Osteoblast (primary cell): ENCODE results near the gene RALY. TPM values are rescaled to one million over a fixed set of nuclear protein-coding genes. Genes with fewer than 3 reads are reported as not detected.

Source experiments
- DNase-seq: peaks from one replicate; pipeline ENCODE4 v3.0.0; 2011; ENCODE audit warnings: low spot score, mixed read lengths; ENCODE audit not compliant: insufficient read length; ENCODE audit errors: missing footprints
- H2AFZ ChIP-seq: 2 replicates; pipeline ENCODE4 v1.6.0; 2011; ENCODE audit warnings: mild to moderate bottlenecking, low read length
- H3K27ac ChIP-seq: 2 replicates; pipeline ENCODE4 v1.5.1; 2011; ENCODE audit warnings: mild to moderate bottlenecking, low read depth, low read length, moderate library complexity
- H3K27me3 ChIP-seq: 2 replicates; pipeline ENCODE4 v1.6.0; 2012; ENCODE audit warnings: mild to moderate bottlenecking, control low read depth, inconsistent platforms, low read length, moderate library complexity; ENCODE audit not compliant: insufficient read depth
- H3K36me3 ChIP-seq: 2 replicates; pipeline ENCODE4 v1.5.1; 2011; ENCODE audit warnings: mild to moderate bottlenecking, low read length, control low read depth, moderate library complexity; ENCODE audit not compliant: insufficient read depth
- H3K4me1 ChIP-seq: 2 replicates; pipeline ENCODE4 v1.5.1; 2011; ENCODE audit warnings: mild to moderate bottlenecking, low read length, control low read depth, moderate library complexity; ENCODE audit not compliant: insufficient read depth
- H3K4me2 ChIP-seq: 2 replicates; pipeline ENCODE4 v1.6.0; 2011; ENCODE audit warnings: mild to moderate bottlenecking, low read length; ENCODE audit not compliant: insufficient read depth
- H3K4me3 ChIP-seq: fragments of 200-600 bp; sonication (generic); 3 replicates; pipeline ENCODE4 v1.5.1; 2012; ENCODE audit warnings: mild to moderate bottlenecking, low read length, inconsistent platforms; ENCODE audit not compliant: insufficient read depth
- H3K79me2 ChIP-seq: 2 replicates; pipeline ENCODE4 v1.6.0; 2012; ENCODE audit warnings: mild to moderate bottlenecking, low read length, control low read depth, inconsistent platforms; ENCODE audit not compliant: insufficient read depth
- H3K9me3 ChIP-seq: 2 replicates; pipeline ENCODE4 v1.5.1; 2011; ENCODE audit warnings: low read depth, low read length, control low read depth
- H4K20me1 ChIP-seq: 2 replicates; pipeline ENCODE4 v1.6.0; 2012; ENCODE audit warnings: mild to moderate bottlenecking, low read length, control low read depth; ENCODE audit not compliant: insufficient read depth
- CTCF ChIP-seq: IDR thresholded peaks from 2 replicates; pipeline ENCODE4 v1.5.1; 2011; ENCODE audit warnings: mild to moderate bottlenecking, low read depth, low read length, moderate library complexity; ENCODE audit errors: extremely low read depth
- total RNA-seq: library from RNA; depleted of rRNA; stranded (reverse); fragments of >200 nt; gene quantifications from 2 replicates; pipeline ENCODE4 v1.2.3, GENCODE V29; 2012

Gene RALY
- total RNA-seq, 1 donor, result 77.1 TPM

GRCh38 chr20:34008477-34008876, 14.8 kb downstream of the RALY start:
- peaks cover 80% of the 10 kb centered on the region for H4K20me1 ChIP-seq
- H3K27ac ChIP-seq, result no peak overlapping the region
- H3K36me3 ChIP-seq, result no peaks in the 10 kb centered on the region
- H3K9me3 ChIP-seq, result no peaks in the 10 kb centered on the region
- no peaks in the 10 kb centered on the region for H3K4me1 ChIP-seq
- no peak overlapping the region for H3K4me2 ChIP-seq
- H3K4me3 ChIP-seq, result no peak overlapping the region
- H3K79me2 ChIP-seq, result peaks cover 94% of the 10 kb centered on the region
- no peak for TF ChIP-seq CTCF
- H3K27me3 ChIP-seq, result no peaks in the 10 kb centered on the region
- no peak for DNase-seq
- H2AFZ ChIP-seq, result no peak overlapping the region

GRCh38 chr20:34010405-34010931, 16.8 kb downstream of the RALY start:
- Histone ChIP-seq H3K79me2 (peaks cover 91% of the 10 kb centered on the region), H3K4me1 (no peaks in the 10 kb centered on the region), H3K36me3 (no peaks in the 10 kb centered on the region), H4K20me1 (peaks cover 77% of the 10 kb centered on the region), H3K27me3 (no peaks in the 10 kb centered on the region), H3K4me2 (no peak overlapping the region), H3K9me3 (no peaks in the 10 kb centered on the region), H2AFZ (no peak overlapping the region), H3K27ac (no peak overlapping the region), H3K4me3 (no peak overlapping the region)
- TF ChIP-seq CTCF, result no peak
- no peak for DNase-seq

GRCh38 chr20:34011275-34011674, 17.6 kb downstream of the RALY start:
- no peak for TF ChIP-seq CTCF
- no peak overlapping the region for H3K4me2 ChIP-seq
- H3K4me1 ChIP-seq, result no peaks in the 10 kb centered on the region
- no peaks in the 10 kb centered on the region for H3K27me3 ChIP-seq
- no peaks in the 10 kb centered on the region for H3K9me3 ChIP-seq
- H4K20me1 ChIP-seq, result peaks cover 82% of the 10 kb centered on the region
- H3K79me2 ChIP-seq, result peaks cover 91% of the 10 kb centered on the region
- H3K36me3 ChIP-seq, result no peaks in the 10 kb centered on the region
- no peak overlapping the region for H2AFZ ChIP-seq
- H3K4me3 ChIP-seq, result no peak overlapping the region
- DNase-seq, result no peak
- H3K27ac ChIP-seq, result no peak overlapping the region

- Histone ChIP-seq H3K4me1 (peaks cover 6% of the 10 kb centered on the region), H3K36me3 (no peaks in the 10 kb centered on the region), H3K79me2 (peaks cover 91% of the 10 kb centered on the region), H3K4me2 (no peak overlapping the region), H3K27ac (no peak overlapping the region), H4K20me1 (peaks cover 85% of the 10 kb centered on the region), H3K9me3 (no peaks in the 10 kb centered on the region), H3K4me3 (no peak overlapping the region), H2AFZ (no peak overlapping the region), H3K27me3 (no peaks in the 10 kb centered on the region)
- DNase-seq, result no peak
- no peak for TF ChIP-seq CTCF
Measured at GRCh38 chr20:34012330-34012729, 18.6 kb downstream of the RALY start.
